Large intestine (tissue), 3 donors: Measurements from ENCODE around the gene NFU1. TPM values are rescaled to one million over a fixed set of nuclear protein-coding genes. Genes with fewer than 3 reads are reported as not detected.
"Not testable (repeated sequence)": the region's sequence is repeated elsewhere in the genome, so short reads cannot be mapped to it uniquely, and the experiment has no call there.

Source experiments
- DNase-seq, 2 donors: peaks; one replicate each; pipeline versions ENCODE4 v3.0.0 to v3.0.0-alpha.2; 2013
- H3K27ac ChIP-seq: one replicate; pipeline ENCODE4 v1.5.1; 2013; ENCODE audit warnings: low read length
- H3K27me3 ChIP-seq: 2 replicates; pipeline ENCODE4 v1.6.1; 2013; ENCODE audit warnings: low read length; ENCODE audit not compliant: control insufficient read depth, insufficient read depth
- H3K36me3 ChIP-seq: 2 replicates; pipeline ENCODE4 v1.6.1; 2013; ENCODE audit warnings: low read length; ENCODE audit not compliant: control insufficient read depth, insufficient read depth
- H3K4me1 ChIP-seq: one replicate; pipeline ENCODE4 v1.6.1; 2013; ENCODE audit warnings: low read length; ENCODE audit not compliant: control insufficient read depth, insufficient read depth
- H3K4me3 ChIP-seq: one replicate; pipeline ENCODE4 v1.5.1; 2013; ENCODE audit warnings: low read length
- H3K9me3 ChIP-seq: one replicate; pipeline ENCODE4 v1.6.1; 2013; ENCODE audit warnings: mild to moderate bottlenecking, low read depth, low read length, moderate library complexity; ENCODE audit not compliant: control insufficient read depth
- WGBS: methylation state at CpG from one replicate; pipeline ENCODE4 v1.1.5; 2013; ENCODE audit warnings: low lambda C conversion rate; ENCODE audit not compliant: insufficient coverage; 5-methylcytosine and 5-hydroxymethylcytosine counted together
- polyA plus RNA-seq: library from polyadenylated mRNA; unstranded; fragments of 120-200 nt; gene quantifications from one replicate; pipeline ENCODE4 v1.2.1, GENCODE V29; 2013

Gene NFU1
- polyA plus RNA-seq, 1 donor = 52.9 TPM

- WGBS = 100% methylated on average over 2 of the region's 6 CpGs
- no peak overlapping the region for H3K4me3 ChIP-seq
- H3K27ac ChIP-seq = no peak overlapping the region
- no peak for DNase-seq
- peaks cover 2% of the 10 kb centered on the region for H3K4me1 ChIP-seq
- H3K36me3 ChIP-seq = peaks cover 33% of the 10 kb centered on the region
- H3K27me3 ChIP-seq = no peaks in the 10 kb centered on the region
- no peaks in the 10 kb centered on the region for H3K9me3 ChIP-seq
Measured at GRCh38 chr2:69429491-69430183, 7.6 kb downstream of the NFU1 start.

DNA sequence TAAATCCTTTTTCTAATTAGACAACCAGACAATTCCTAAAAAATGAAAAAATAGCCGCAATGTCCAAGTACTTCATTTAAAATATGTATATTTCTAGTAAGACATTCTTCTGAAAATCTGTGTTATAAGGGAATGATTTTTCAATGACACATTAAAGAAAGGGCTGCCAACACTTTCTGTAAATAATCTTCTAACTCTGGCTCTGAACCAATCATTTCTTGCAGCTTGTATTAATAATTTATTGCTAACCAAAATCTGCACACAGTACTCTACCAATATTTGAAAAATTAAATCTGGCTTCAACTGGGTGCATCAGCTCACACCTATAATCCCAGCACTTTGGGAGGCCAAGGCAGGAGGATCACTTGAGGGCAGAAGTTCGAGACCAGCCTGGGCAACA, 8.3 kb downstream of the NFU1 start:
- Histone ChIP-seq H3K4me1 (no peaks in the 10 kb centered on the region), H3K27me3 (no peaks in the 10 kb centered on the region), H3K36me3 (peaks cover 33% of the 10 kb centered on the region), H3K9me3 (no peaks in the 10 kb centered on the region), H3K27ac (no peak overlapping the region), H3K4me3 (no peak overlapping the region)
- WGBS = no CpG with 5 or more reads among the region's 2 CpGs
- DNase-seq = no peak

DNA sequence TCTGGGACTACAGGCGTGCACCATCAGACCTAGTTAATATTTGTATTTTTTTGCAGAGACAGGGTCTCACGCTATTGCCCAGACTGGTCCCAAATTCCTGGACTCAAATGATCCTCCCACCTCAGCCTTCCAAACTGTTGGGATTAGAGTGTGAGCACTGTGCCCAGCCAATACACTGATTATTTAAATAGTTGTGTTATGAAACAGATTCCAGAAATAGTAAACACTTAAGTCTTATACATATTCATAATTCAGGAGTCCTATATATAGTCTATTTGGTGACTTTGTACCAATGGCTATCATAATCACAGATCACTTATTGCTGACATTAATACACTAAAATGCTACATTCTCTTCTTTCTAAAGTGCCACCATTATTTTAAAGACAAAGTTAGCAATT, 12.8 kb downstream of the NFU1 start:
- H3K27ac ChIP-seq = no peak overlapping the region
- no peak for DNase-seq
- WGBS = 100% methylated on average over 1 of the region's 2 CpGs
- no peak overlapping the region for H3K4me3 ChIP-seq
- no peaks in the 10 kb centered on the region for H3K9me3 ChIP-seq
- H3K27me3 ChIP-seq = no peaks in the 10 kb centered on the region
- peaks cover 46% of the 10 kb centered on the region for H3K36me3 ChIP-seq
- H3K4me1 ChIP-seq = no peaks in the 10 kb centered on the region

- Histone ChIP-seq H3K4me1 (no peaks in the 10 kb centered on the region), H3K36me3 (peaks cover 49% of the 10 kb centered on the region), H3K9me3 (peaks cover 10% of the 10 kb centered on the region), H3K4me3 (no peak overlapping the region), H3K27ac (no peak overlapping the region), H3K27me3 (no peaks in the 10 kb centered on the region)
- DNase-seq = no peak
Measured at GRCh38 chr2:69422198-69422597, 15.0 kb downstream of the NFU1 start.

DNA sequence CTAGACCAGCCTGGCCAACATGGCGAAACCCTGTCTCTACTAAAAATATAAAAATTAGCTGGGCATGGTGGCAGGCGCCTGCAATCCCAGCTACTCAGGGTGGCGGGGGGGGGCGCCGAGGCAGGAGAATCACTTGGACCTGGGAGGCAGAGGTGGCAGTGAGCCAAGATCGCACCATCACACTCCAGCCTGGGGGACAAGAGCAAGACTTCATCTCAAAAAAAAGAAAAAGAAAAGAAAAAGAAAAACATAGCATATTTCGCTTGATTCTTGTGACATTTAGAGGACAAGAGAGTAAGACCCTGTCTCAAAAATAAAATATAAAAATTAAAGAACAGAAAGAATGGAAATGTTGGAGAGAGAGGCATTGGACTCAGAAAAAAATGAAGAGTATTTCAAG, 18.1 kb downstream of the NFU1 start:
- not testable (repeated sequence) for H3K4me3 ChIP-seq, H3K4me1 ChIP-seq, DNase-seq, H3K27ac ChIP-seq, H3K27me3 ChIP-seq, H3K9me3 ChIP-seq
- WGBS = 100% methylated on average over 1 of the region's 7 CpGs
- H3K36me3 ChIP-seq = peaks cover 51% of the 10 kb centered on the region

GRCh38 chr2:69416147-69416546, 21.1 kb downstream of the NFU1 start:
- H3K9me3 ChIP-seq = peaks cover 10% of the 10 kb centered on the region
- no CpG with 5 or more reads among the region's 1 CpG for WGBS
- no peaks in the 10 kb centered on the region for H3K27me3 ChIP-seq
- no peak for DNase-seq
- peaks cover 42% of the 10 kb centered on the region for H3K36me3 ChIP-seq
- no peaks in the 10 kb centered on the region for H3K4me1 ChIP-seq
- H3K4me3 ChIP-seq = no peak overlapping the region
- no peak overlapping the region for H3K27ac ChIP-seq

- H3K9me3 ChIP-seq = no peaks in the 10 kb centered on the region
- H3K27ac ChIP-seq = no peak overlapping the region
- no peak overlapping the region for H3K4me3 ChIP-seq
- no peaks in the 10 kb centered on the region for H3K27me3 ChIP-seq
- peaks cover 32% of the 10 kb centered on the region for H3K36me3 ChIP-seq
- H3K4me1 ChIP-seq = no peaks in the 10 kb centered on the region
- no peak for DNase-seq
Measured at GRCh38 chr2:69411120-69411519, 26.1 kb downstream of the NFU1 start.

DNA sequence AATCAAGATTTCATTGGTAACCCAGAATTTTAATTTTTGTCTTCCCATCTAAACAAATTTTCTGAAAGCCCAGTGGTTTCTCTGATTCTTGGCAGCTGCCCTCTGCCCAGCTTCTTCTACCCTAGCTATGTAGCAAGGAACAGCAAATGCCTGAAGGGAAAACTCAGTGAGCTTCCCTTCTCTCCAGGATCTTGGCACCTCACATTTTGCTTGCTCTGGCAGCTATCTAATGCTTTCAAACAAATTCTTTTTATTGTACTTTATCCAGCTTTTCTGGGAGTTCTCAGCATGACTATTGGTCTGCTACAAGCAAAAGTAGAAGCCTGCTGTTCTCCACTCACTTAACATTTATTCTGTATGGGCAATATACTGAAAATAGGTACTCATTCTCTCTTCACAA, 31.9 kb downstream of the NFU1 start:
- no peak overlapping the region for H3K4me3 ChIP-seq
- peaks cover 48% of the 10 kb centered on the region for H3K36me3 ChIP-seq
- no peak for DNase-seq
- no peaks in the 10 kb centered on the region for H3K4me1 ChIP-seq
- no peaks in the 10 kb centered on the region for H3K27me3 ChIP-seq
- peaks cover 4% of the 10 kb centered on the region for H3K9me3 ChIP-seq
- H3K27ac ChIP-seq = no peak overlapping the region

GRCh38 chr2:69400121-69400520, 37.1 kb downstream of the NFU1 start:
- H3K4me1 ChIP-seq = no peaks in the 10 kb centered on the region
- no peak overlapping the region for H3K27ac ChIP-seq
- peaks cover 46% of the 10 kb centered on the region for H3K36me3 ChIP-seq
- peaks cover 4% of the 10 kb centered on the region for H3K9me3 ChIP-seq
- DNase-seq = no peak
- no peak overlapping the region for H3K4me3 ChIP-seq
- WGBS = no CpG with 5 or more reads among the region's 3 CpGs
- no peaks in the 10 kb centered on the region for H3K27me3 ChIP-seq

DNA sequence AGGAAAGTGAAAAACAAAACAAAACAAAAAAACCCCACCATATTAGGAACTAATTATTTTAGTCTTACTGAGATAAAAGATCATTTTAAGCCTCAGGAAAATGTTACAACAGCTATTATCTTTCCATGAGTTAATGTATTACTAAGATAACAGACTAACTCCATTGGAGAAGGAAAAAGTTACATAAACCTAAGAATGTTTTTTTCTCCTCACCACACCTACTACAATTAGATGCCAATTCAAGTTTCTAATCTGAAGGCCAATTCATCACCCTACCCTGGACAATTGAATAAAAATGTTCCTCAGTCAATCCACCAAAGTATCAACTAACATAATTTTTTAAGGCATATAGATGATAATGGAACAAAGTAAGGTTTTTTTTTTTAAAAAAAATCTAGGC, 40.0 kb downstream of the NFU1 start:
- H3K27ac ChIP-seq = no peak overlapping the region
- H3K9me3 ChIP-seq = no peaks in the 10 kb centered on the region
- H3K4me1 ChIP-seq = no peaks in the 10 kb centered on the region
- H3K36me3 ChIP-seq = peaks cover 33% of the 10 kb centered on the region
- DNase-seq = peak; percentile 10 to 43
- no peaks in the 10 kb centered on the region for H3K27me3 ChIP-seq
- no peak overlapping the region for H3K4me3 ChIP-seq

DNA sequence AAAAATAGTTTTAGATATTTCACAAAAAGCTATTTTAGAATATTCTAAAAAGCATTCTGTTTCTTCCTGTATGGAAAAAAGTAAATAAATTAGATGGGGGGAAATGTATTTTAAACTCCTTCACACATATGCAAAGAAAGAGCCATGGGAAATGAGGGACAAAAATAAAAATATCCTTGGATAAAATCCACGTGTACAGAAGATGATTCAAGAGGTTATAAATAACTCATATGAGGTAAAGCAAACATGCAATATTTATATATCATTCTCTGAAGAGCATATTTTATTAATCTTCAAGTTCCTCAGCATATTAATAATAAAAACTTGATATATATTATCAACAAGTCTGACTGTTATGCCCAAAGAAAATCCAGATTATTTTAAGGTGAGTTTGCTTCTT, 41.4 kb downstream of the NFU1 start:
- Histone ChIP-seq H3K36me3 (peaks cover 31% of the 10 kb centered on the region), H3K27me3 (no peaks in the 10 kb centered on the region), H3K4me3 (no peak overlapping the region), H3K9me3 (no peaks in the 10 kb centered on the region), H3K27ac (no peak overlapping the region), H3K4me1 (no peaks in the 10 kb centered on the region)
- no peak for DNase-seq
- WGBS = 13% methylated on average over 1 of the region's 1 CpG
